OCI-LY7 (cell line): ENCODE measurements around the gene DBNL. TPM values are rescaled to one million over a fixed set of nuclear protein-coding genes. Genes with fewer than 3 reads are reported as not detected.
A peak's percentile ranks its signal among the peaks of the same experiment; 100 is the strongest.

Source experiments
- BruUV-seq: library from RNA; stranded (reverse); fragments of 400-500 nt; replicated peaks from 2 replicates; lab custom pipeline; 2021; lab: Mats Ljungman, UMichigan
- CTCF ChIA-PET: fragments of 300-600 bp; sonication (Branson Sonifier 250); formaldehyde crosslinking; loops from one replicate; lab custom pipeline; 2022; ENCODE audit warnings: antibody characterized with exemption; ENCODE audit not compliant: unreplicated experiment; lab: Charles Lee
- POLR2A ChIA-PET: fragments of 300-600 bp; sonication (Branson Sonifier 250); formaldehyde crosslinking; loops from one replicate; lab custom pipeline; 2022; ENCODE audit warnings: antibody characterized with exemption; lab: Charles Lee
- DNase-seq: peaks from one replicate; pipeline ENCODE4 v3.0.0-alpha.2; 2015; ENCODE audit warnings: low spot score
- H2AFZ ChIP-seq: fragments of 200-600 bp; sonication (generic), shearing (Covaris generic); 2 replicates; pipeline ENCODE4 v1.6.1; 2014; ENCODE audit warnings: mild to moderate bottlenecking, antibody characterized with exemption, low read length, moderate library complexity
- H3K27ac ChIP-seq: fragments of 200-600 bp; sonication (generic); 2 replicates; pipeline ENCODE4 v1.5.1; 2014; ENCODE audit warnings: mixed run types, low read depth, mild to moderate bottlenecking, moderate library complexity, low read length, inconsistent platforms; ENCODE audit not compliant: poor library complexity, severe bottlenecking
- H3K36me3 ChIP-seq: fragments of 200-600 bp; sonication (generic); 2 replicates; pipeline ENCODE4 v1.6.1; 2014; ENCODE audit warnings: mild to moderate bottlenecking, antibody characterized with exemption, low read length, moderate library complexity, mixed read lengths; ENCODE audit not compliant: insufficient read depth
- H3K4me1 ChIP-seq: fragments of 200-600 bp; sonication (generic); 2 replicates; pipeline ENCODE4 v1.5.1; 2014; ENCODE audit warnings: mild to moderate bottlenecking, low read length; ENCODE audit not compliant: insufficient read depth, poor library complexity, severe bottlenecking
- H3K4me2 ChIP-seq: fragments of 200-600 bp; sonication (generic); 2 replicates; pipeline ENCODE4 v1.6.1; 2014; ENCODE audit warnings: mild to moderate bottlenecking, low read length
- H3K4me3 ChIP-seq: fragments of 200-600 bp; sonication (generic); 2 replicates; pipeline ENCODE4 v1.5.1; 2014; ENCODE audit warnings: mild to moderate bottlenecking, low read depth, low read length; ENCODE audit not compliant: poor library complexity, severe bottlenecking
- H3K79me2 ChIP-seq: fragments of 200-600 bp; sonication (generic); 2 replicates; pipeline ENCODE4 v1.6.1; 2016; ENCODE audit warnings: low read depth, mild to moderate bottlenecking, low read length, moderate library complexity, mixed read lengths; ENCODE audit not compliant: insufficient read depth
- H3K9me2 ChIP-seq: fragments of 200-600 bp; sonication (generic); 2 replicates; pipeline ENCODE4 v1.6.1; 2016; ENCODE audit warnings: mild to moderate bottlenecking, low read length, mixed read lengths; ENCODE audit not compliant: insufficient read depth
- H3K9me3 ChIP-seq: fragments of 200-600 bp; sonication (generic); 2 replicates; pipeline ENCODE4 v1.6.1; 2014; ENCODE audit warnings: mild to moderate bottlenecking, mixed run types, low read length, mixed read lengths
- H4K20me1 ChIP-seq: fragments of 200-600 bp; sonication (generic); 2 replicates; pipeline ENCODE4 v1.6.1; 2014; ENCODE audit warnings: mild to moderate bottlenecking, antibody characterized with exemption, low read length, moderate library complexity, mixed read lengths; ENCODE audit not compliant: insufficient read depth
- CTCF ChIP-seq: fragments of 200-600 bp; sonication (generic); conservative IDR thresholded peaks from 2 replicates; pipeline ENCODE4 v1.5.1; 2014; ENCODE audit warnings: mild to moderate bottlenecking, antibody characterized with exemption, low read length, moderate library complexity, mixed read lengths
- EZH2phosphoT487 ChIP-seq: fragments of 200-600 bp; sonication (generic); IDR thresholded peaks from 2 replicates; pipeline ENCODE4 v1.6.1; 2018; ENCODE audit warnings: low read depth, borderline replicate concordance, mild to moderate bottlenecking, mixed run types, antibody characterized with exemption, low read length, moderate library complexity, mixed read lengths
- intact Hi-C: fragments of 100-400 bp; cut with micrococcal nuclease; formaldehyde crosslinking; loops from one replicate; pipeline ENCODE4 v1.10.0; 2022; ENCODE audit not compliant: unreplicated experiment
- total RNA-seq, 2 experiments: library from RNA; depleted of rRNA in 1 of 2; stranded (reverse); fragments of >200 nt in 1 of 2; shearing (Covaris generic) in 1 of 2; gene quantifications; 2 replicates each; pipeline ENCODE4 v1.2.3, GENCODE V29; 2014 to 2022

DBNL gene
- total RNA-seq, 2 experiments from 2014 or later, result 124 to 137 TPM

GRCh38 chr7:44107961-44108767 lies 63.7 kb downstream of the DBNL start:
- H3K4me1 ChIP-seq, result peaks cover 38% of the 10 kb centered on the region
- no peak overlapping the region for H3K4me3 ChIP-seq
- H3K79me2 ChIP-seq, result no peaks in the 10 kb centered on the region
- peaks cover 25% of the 10 kb centered on the region for H3K36me3 ChIP-seq
- BruUV-seq, result no TSS peak
- H3K9me2 ChIP-seq, result no peaks in the 10 kb centered on the region
- no peaks in the 10 kb centered on the region for H4K20me1 ChIP-seq
- H3K4me2 ChIP-seq, result no peak overlapping the region
- intact Hi-C loops, result no loop called here
- ChIA-PET POLR2A (no interaction called here), CTCF (no interaction called here)
- no peaks in the 10 kb centered on the region for H3K9me3 ChIP-seq
- no peak for DNase-seq
- no peak overlapping the region for H2AFZ ChIP-seq
- TF ChIP-seq CTCF, result no peak
- no peak for TF ChIP-seq EZH2phosphoT487
- H3K27ac ChIP-seq, result no peak overlapping the region

GRCh38 chr7:44108768-44109750 lies 64.6 kb downstream of the DBNL start:
- H3K4me1 ChIP-seq, result peaks cover 31% of the 10 kb centered on the region
- H3K4me2 ChIP-seq, result no peak overlapping the region
- DNase-seq, result no peak
- H3K36me3 ChIP-seq, result peaks cover 33% of the 10 kb centered on the region
- no peaks in the 10 kb centered on the region for H4K20me1 ChIP-seq
- no TSS peak for BruUV-seq
- no peak overlapping the region for H3K4me3 ChIP-seq
- CTCF ChIA-PET, result no interaction called here
- no peak overlapping the region for H3K27ac ChIP-seq
- TF ChIP-seq EZH2phosphoT487 (no peak), CTCF (peak; percentile 59)
- intact Hi-C loops, result no loop called here
- no peaks in the 10 kb centered on the region for H3K9me3 ChIP-seq
- no peaks in the 10 kb centered on the region for H3K9me2 ChIP-seq
- no peaks in the 10 kb centered on the region for H3K79me2 ChIP-seq
- H2AFZ ChIP-seq, result no peak overlapping the region
- POLR2A ChIA-PET, result no interaction called here
